ENCODE data around the gene ARHGEF2.

Gene ARHGEF2

DNA sequence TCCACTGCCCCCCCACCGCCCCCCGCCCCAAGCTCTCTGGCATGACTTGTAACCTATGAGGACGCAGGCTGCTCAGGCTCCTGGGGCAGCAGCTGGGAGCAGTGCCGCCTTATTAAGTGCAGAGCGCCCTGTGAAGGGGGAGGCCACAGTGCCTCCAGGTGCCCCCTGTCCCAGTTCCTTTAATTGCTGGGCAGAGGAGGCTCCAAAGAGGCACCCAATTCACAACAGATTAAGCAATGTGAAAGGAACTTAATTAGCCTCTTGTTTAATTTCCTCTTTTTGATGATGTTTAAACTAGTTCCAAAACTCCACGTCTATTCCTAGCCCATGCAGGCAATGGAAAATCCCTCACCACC is 33.9 kb downstream of the ARHGEF2 start:
- H3K9me3 ChIP-seq (ENCODE audit: control insufficient read depth, low read length), result no peaks in the 10 kb centered on the region
- H3K36me3 ChIP-seq (ENCODE audit: control insufficient read depth, insufficient read depth, low read length), result no peaks in the 10 kb centered on the region
- no peaks in the 10 kb centered on the region for H3K27me3 ChIP-seq (ENCODE audit: control insufficient read depth, insufficient read depth, low read length)
- H3K4me1 ChIP-seq (ENCODE audit: control insufficient read depth, insufficient read depth, low read length), result peaks cover 46% of the 10 kb centered on the region
- no peak overlapping the region for H3K9ac ChIP-seq (ENCODE audit: low read length)
- H3K4me3 ChIP-seq (ENCODE audit: low read length), result no peak overlapping the region

DNA sequence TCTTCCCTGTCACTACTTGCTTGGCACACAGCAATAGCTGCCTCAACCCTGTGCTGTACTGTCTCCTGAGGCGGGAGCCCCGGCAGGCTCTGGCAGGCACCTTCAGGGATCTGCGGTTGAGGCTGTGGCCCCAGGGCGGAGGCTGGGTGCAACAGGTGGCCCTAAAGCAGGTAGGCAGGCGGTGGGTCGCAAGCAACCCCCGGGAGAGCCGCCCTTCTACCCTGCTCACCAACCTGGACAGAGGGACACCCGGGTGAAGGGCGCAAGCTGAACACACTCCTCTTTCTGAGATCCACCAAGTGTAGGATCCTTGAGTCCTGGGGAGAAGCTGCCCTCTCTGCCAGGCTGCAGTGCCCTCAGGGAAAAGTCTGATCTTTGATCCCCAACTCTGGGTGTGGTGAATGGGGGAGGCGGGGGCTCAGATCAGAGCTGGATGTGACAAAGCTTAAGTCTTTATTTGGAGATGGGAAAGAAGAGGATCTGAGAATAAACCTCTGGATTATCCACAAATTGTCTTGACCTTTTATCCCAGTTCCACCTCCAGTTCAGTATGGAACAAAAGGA is 35.7 kb downstream of the ARHGEF2 start:
- no peaks in the 10 kb centered on the region for H3K36me3 ChIP-seq (ENCODE audit: control insufficient read depth, insufficient read depth, low read length)
- H3K4me3 ChIP-seq (ENCODE audit: low read length), result no peak overlapping the region
- H3K4me1 ChIP-seq (ENCODE audit: control insufficient read depth, insufficient read depth, low read length), result peaks cover 46% of the 10 kb centered on the region
- peak overlapping the region; percentile 26 for H3K9ac ChIP-seq (ENCODE audit: low read length)
- no peaks in the 10 kb centered on the region for H3K9me3 ChIP-seq (ENCODE audit: control insufficient read depth, low read length)
- H3K27me3 ChIP-seq (ENCODE audit: control insufficient read depth, insufficient read depth, low read length), result no peaks in the 10 kb centered on the region

DNA sequence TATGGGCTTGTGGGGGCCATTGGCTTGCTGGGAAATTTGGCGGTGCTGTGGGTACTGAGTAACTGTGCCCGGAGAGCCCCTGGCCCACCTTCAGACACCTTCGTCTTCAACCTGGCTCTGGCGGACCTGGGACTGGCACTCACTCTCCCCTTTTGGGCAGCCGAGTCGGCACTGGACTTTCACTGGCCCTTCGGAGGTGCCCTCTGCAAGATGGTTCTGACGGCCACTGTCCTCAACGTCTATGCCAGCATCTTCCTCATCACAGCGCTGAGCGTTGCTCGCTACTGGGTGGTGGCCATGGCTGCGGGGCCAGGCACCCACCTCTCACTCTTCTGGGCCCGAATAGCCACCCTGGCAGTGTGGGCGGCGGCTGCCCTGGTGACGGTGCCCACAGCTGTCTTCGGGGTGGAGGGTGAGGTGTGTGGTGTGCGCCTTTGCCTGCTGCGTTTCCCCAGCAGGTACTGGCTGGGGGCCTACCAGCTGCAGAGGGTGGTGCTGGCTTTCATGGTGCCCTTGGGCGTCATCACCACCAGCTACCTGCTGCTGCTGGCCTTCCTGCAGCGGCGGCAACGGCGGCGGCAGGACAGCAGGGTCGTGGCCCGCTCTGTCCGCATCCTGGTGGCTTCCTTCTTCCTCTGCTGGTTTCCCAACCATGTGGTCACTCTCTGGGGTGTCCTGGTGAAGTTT is 36.4 kb downstream of the ARHGEF2 start:
- H3K9ac ChIP-seq (ENCODE audit: low read length), result no peak overlapping the region
- H3K27me3 ChIP-seq (ENCODE audit: control insufficient read depth, insufficient read depth, low read length), result no peaks in the 10 kb centered on the region
- H3K36me3 ChIP-seq (ENCODE audit: control insufficient read depth, insufficient read depth, low read length), result no peaks in the 10 kb centered on the region
- no peaks in the 10 kb centered on the region for H3K9me3 ChIP-seq (ENCODE audit: control insufficient read depth, low read length)
- no peak overlapping the region for H3K4me3 ChIP-seq (ENCODE audit: low read length)
- peaks cover 46% of the 10 kb centered on the region for H3K4me1 ChIP-seq (ENCODE audit: control insufficient read depth, insufficient read depth, low read length)

DNA sequence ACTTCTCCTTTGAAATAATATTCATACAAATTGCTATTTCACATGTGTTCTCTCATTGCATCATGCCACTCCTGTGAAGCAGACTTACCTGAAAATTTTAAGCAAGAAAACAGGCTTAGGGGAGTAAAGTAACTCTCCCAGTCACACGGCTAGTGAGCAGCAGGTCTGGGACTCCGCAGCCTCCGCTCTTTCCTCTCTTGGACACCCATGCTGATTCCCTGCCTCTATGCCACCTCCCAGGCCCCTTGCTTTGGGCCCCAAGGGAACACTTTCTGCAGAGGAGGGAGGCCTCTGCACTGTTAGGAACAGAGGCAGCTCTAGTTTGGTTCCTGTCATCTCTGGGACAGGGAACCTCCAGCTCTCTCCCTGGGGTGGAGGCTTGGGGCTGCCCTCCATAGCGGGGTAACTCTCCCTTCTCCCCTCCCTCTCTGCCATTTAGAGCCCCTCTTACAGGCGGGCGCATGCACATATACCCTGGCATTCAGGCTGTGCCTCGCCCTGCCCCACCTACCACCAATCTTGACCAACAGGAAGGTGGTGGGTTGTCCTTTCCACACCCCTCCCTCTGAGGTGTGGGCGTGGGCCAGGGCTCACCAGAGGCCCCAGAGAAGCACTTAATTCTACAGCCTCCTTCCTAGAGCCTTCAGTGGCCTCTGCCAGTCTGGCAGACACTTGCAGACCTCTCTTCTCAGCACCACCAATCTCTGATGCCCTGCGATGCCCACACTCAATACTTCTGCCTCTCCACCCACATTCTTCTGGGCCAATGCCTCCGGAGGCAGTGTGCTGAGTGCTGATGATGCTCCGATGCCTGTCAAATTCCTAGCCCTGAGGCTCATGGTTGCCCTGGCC is 37.1 kb downstream of the ARHGEF2 start, which contains the start of gene RXFP4:
Gene RXFP4 (plus strand): TSS at position 646 of the 852 bp plus-strand sequence. CDS start 72 bp downstream, at position 718.
- peak within 1 kb of the TSS; percentile 36 for H3K9ac ChIP-seq (ENCODE audit: low read length)
- H3K9me3 ChIP-seq (ENCODE audit: control insufficient read depth, low read length), result no peaks in the 10 kb centered on the region
- H3K36me3 ChIP-seq (ENCODE audit: control insufficient read depth, insufficient read depth, low read length), result no peaks in the 10 kb centered on the region
- H3K4me3 ChIP-seq (ENCODE audit: low read length), result no peak within 1 kb of the TSS
- H3K4me1 ChIP-seq (ENCODE audit: control insufficient read depth, insufficient read depth, low read length), result peaks cover 46% of the 10 kb centered on the region
- H3K27me3 ChIP-seq (ENCODE audit: control insufficient read depth, insufficient read depth, low read length), result no peaks in the 10 kb centered on the region

DNA sequence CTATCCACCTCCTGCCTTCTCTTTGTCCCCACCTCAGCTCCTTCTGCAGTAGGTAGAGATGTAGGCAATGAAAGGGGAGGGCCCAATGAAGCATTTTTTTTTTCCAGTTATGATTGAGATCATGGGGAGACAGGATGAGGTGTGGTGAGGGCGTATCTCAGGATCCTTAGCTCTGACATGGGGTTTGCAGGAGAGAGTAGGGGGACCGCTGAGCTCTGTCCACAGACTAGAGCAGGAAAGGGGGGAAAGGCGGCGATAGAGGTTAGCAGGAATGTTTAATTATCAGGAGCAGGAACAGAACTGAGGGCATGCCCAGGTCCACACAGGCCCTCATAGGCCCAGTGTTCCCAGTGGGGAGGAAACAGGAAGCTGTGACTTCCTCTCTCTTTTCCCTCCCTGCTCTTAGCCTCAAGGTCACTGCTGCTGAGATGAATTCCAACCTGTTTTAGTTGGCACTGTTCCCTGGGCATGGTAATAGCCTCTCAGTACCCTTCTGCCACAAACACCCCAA is 37.8 kb downstream of the ARHGEF2 start:
- H3K36me3 ChIP-seq (ENCODE audit: control insufficient read depth, insufficient read depth, low read length), result no peaks in the 10 kb centered on the region
- no peaks in the 10 kb centered on the region for H3K9me3 ChIP-seq (ENCODE audit: control insufficient read depth, low read length)
- no peaks in the 10 kb centered on the region for H3K27me3 ChIP-seq (ENCODE audit: control insufficient read depth, insufficient read depth, low read length)
- H3K4me3 ChIP-seq (ENCODE audit: low read length), result no peak overlapping the region
- peaks cover 45% of the 10 kb centered on the region for H3K4me1 ChIP-seq (ENCODE audit: control insufficient read depth, insufficient read depth, low read length)
- peak overlapping the region; percentile 36 for H3K9ac ChIP-seq (ENCODE audit: low read length)

DNA sequence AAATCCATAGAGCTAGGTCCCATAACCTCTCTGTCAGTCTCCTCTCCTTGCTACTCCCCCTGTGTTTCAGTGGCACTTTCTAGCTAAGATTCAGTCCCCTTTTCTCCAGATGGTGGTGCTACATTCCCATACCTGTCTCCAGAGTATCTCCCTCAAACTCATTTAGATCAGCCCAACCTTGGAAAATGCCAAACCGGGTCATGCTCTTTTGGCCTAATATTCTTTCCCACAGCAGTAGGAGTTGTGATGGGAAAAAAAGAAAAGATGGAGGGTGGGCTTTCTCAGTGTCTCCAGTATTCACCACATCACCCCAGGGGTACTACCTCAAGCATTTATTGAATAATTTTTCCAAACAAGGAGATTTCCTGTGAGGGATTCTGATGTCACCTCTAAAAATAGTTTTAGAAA is 40.1 kb downstream of the ARHGEF2 start:
- H3K9ac ChIP-seq (ENCODE audit: low read length), result no peak overlapping the region

DNA sequence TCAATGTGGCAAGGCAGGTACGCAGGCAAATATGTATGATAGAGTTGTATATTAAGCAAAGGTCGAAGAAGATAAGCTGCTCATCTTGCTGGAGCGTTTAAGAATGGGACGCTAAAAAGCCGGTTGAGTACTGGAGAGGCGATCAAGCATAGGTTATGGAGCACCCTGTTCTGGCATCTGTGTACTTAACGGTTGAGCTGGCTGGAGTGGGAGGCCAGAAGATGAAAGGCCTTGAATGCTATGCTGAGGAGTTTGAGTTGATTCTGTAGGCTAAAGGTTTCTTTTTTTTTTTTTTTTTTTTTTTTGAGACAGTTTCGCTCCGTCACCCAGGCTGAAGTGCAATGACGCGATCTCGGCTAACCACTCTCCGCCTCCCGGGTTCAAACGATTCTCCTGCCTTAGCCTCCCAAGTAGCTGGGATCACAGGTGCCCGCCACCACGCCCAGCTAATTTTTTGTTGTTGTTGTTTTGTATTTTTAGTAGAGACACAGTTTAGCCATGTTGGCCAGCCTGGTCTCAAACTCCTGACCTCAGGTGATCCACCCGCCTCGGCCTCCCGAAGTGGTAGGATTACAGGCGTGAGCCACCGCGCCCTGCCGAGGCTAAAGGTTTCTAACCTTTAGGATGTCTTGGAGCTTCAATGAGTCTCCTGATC is 43.3 kb downstream of the ARHGEF2 start:
- H3K36me3 ChIP-seq (ENCODE audit: control insufficient read depth, insufficient read depth, low read length), result no peaks in the 10 kb centered on the region
- H3K9me3 ChIP-seq (ENCODE audit: control insufficient read depth, low read length), result no peaks in the 10 kb centered on the region
- H3K9ac ChIP-seq (ENCODE audit: low read length), result peak overlapping the region; percentile 98
- peaks cover 29% of the 10 kb centered on the region for H3K4me1 ChIP-seq (ENCODE audit: control insufficient read depth, insufficient read depth, low read length)
- peak overlapping the region; percentile 2 for H3K4me3 ChIP-seq (ENCODE audit: low read length)
- H3K27me3 ChIP-seq (ENCODE audit: control insufficient read depth, insufficient read depth, low read length), result no peaks in the 10 kb centered on the region

More for the DNA sequence above, 40.1 kb downstream of the ARHGEF2 start:
- no peaks in the 10 kb centered on the region for H3K27me3 ChIP-seq (ENCODE audit: control insufficient read depth, insufficient read depth, low read length)
- no peaks in the 10 kb centered on the region for H3K9me3 ChIP-seq (ENCODE audit: control insufficient read depth, low read length)
- peaks cover 37% of the 10 kb centered on the region for H3K4me1 ChIP-seq (ENCODE audit: control insufficient read depth, insufficient read depth, low read length)
- H3K36me3 ChIP-seq (ENCODE audit: control insufficient read depth, insufficient read depth, low read length), result no peaks in the 10 kb centered on the region
- no peak overlapping the region for H3K4me3 ChIP-seq (ENCODE audit: low read length)

DNA sequence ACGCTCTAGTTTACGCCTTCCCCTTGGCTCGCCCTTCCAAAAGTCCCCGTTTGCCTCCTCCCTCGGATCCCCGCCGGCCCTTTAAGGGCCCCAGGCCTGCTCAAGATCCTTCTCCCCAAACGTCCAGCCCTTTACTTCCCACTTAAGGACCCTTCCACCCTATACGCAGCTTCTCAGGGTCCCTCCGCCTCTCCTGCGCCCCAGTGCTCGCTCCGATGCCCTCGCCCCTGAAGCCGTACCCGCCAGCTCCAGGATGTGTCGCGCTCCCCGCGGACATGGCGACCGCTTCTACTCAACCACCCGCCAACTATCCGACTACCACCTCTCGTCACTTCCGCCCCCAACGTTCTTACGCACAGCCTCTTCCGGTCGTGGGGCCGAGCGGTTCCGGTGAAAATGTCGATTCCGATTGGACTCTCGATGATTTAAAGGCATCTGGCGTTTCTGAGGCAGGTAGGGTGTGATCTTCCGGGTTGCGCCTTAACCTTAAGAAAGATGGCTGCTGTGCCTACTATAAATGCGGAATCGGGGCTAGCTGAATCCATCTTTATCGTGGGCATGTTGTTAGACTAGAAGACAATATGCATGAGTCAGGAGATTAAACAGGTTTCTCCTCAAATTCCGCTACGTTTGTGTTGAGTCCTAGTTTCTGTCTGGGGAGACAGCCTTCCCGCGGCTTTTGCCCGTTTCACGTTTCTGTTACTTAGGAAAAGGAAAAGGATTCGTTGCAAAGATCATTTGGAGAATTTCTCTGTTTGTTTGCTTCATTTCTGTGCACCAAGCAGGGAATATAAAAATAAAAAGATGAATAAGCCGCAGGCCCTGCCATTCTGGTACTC is 44.0 kb downstream of the ARHGEF2 start, which contains the start of gene KHDC4:
Gene KHDC4 (minus strand): TSS at position 317 of the 839 bp plus-strand sequence. CDS start 40 bp downstream, at position 277.
- H3K4me1 ChIP-seq (ENCODE audit: control insufficient read depth, insufficient read depth, low read length), result peaks cover 29% of the 10 kb centered on the region
- peak within 1 kb of the TSS; percentile 77 for H3K4me3 ChIP-seq (ENCODE audit: low read length)
- H3K36me3 ChIP-seq (ENCODE audit: control insufficient read depth, insufficient read depth, low read length), result no peaks in the 10 kb centered on the region

DNA sequence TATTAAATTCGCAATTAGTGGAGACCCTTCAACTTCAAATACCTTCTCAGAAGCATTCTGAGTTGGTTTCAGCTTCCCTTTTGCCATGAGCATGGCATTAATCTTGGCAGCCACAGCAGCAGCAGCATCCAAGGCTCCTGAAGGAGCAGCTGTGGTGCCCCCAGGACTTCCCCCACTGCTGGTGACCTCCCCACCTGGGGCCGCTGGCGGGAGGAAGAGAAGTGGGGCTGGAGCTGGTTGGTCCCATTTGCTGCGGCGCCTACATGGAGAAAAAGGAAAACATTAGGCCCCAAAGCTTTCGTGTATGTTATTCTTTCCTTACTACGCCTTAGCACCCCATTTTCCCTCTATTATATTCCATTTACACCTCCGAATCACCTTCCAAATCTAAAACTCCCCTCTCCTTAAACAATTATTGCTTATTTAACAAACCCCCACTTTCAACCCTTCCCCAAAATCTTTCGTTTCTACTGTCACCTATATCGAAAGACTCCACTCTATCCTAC is 44.7 kb downstream of the ARHGEF2 start:
- peak overlapping the region; percentile 98 for H3K9ac ChIP-seq (ENCODE audit: low read length)
- peaks cover 33% of the 10 kb centered on the region for H3K4me1 ChIP-seq (ENCODE audit: control insufficient read depth, insufficient read depth, low read length)
- peak overlapping the region; percentile 77 for H3K4me3 ChIP-seq (ENCODE audit: low read length)
- H3K27me3 ChIP-seq (ENCODE audit: control insufficient read depth, insufficient read depth, low read length), result no peaks in the 10 kb centered on the region
- no peaks in the 10 kb centered on the region for H3K9me3 ChIP-seq (ENCODE audit: control insufficient read depth, low read length)
- H3K36me3 ChIP-seq (ENCODE audit: control insufficient read depth, insufficient read depth, low read length), result no peaks in the 10 kb centered on the region

More for the DNA sequence above, 44.0 kb downstream of the ARHGEF2 start, which contains the start of gene KHDC4:
- Histone ChIP-seq H3K9me3 (ENCODE audit: control insufficient read depth, low read length) (no peaks in the 10 kb centered on the region), H3K27me3 (ENCODE audit: control insufficient read depth, insufficient read depth, low read length) (no peaks in the 10 kb centered on the region), H3K9ac (ENCODE audit: low read length) (peak within 1 kb of the TSS; percentile 98)

DNA sequence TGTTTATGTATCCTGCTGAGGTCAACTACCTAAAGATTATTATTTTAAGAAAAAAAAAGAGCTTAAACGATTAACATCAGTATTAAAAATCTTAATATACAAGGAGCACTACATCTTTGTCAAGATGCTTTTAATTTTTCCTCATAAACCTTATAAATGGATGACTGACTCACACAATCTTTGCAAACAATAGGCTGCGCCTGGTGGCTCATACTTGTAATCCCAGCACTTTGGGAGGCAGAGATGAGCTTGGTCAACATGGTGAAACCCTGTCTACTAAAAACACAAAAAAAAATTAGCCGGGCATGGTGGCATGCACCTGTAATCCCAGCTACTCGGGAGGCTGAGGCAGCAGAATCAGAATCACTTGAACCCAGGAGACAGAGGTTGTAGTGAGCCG is 45.9 kb downstream of the ARHGEF2 start:
- Histone ChIP-seq H3K4me1 (ENCODE audit: control insufficient read depth, insufficient read depth, low read length) (peaks cover 33% of the 10 kb centered on the region), H3K9ac (ENCODE audit: low read length) (peak overlapping the region; percentile 29), H3K9me3 (ENCODE audit: control insufficient read depth, low read length) (no peaks in the 10 kb centered on the region), H3K36me3 (ENCODE audit: control insufficient read depth, insufficient read depth, low read length) (no peaks in the 10 kb centered on the region), H3K27me3 (ENCODE audit: control insufficient read depth, insufficient read depth, low read length) (no peaks in the 10 kb centered on the region), H3K4me3 (ENCODE audit: low read length) (no peak overlapping the region)

DNA sequence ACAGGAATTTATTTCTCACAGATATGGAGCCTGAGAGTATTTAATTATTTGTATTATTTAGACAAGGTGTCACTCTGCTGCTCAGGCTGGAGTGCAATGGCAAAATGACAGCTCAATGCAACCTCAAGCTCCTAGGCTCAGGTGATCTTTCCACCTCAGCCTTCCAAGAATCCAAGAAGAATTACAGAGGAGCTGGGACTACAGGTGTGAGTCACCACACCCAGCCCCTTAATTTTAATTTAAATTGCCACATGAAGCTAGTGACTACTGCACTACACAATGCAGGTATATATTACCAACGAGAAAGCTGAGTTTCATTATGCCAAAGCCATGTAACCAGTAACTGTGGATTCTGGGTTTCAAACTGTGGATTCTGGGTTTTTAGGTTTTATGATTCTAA is 46.3 kb downstream of the ARHGEF2 start:
- H3K36me3 ChIP-seq (ENCODE audit: control insufficient read depth, insufficient read depth, low read length), result no peaks in the 10 kb centered on the region
- H3K27me3 ChIP-seq (ENCODE audit: control insufficient read depth, insufficient read depth, low read length), result no peaks in the 10 kb centered on the region
- no peak overlapping the region for H3K4me3 ChIP-seq (ENCODE audit: low read length)
- H3K4me1 ChIP-seq (ENCODE audit: control insufficient read depth, insufficient read depth, low read length), result peaks cover 33% of the 10 kb centered on the region
- H3K9ac ChIP-seq (ENCODE audit: low read length), result peak overlapping the region; percentile 29
- no peaks in the 10 kb centered on the region for H3K9me3 ChIP-seq (ENCODE audit: control insufficient read depth, low read length)

Measured in mucosa of stomach (tissue), 1 donor.